H9 (cell line): ENCODE measurements around the gene NSUN2. TPM values are rescaled to one million over a fixed set of nuclear protein-coding genes. Genes with fewer than 3 reads are reported as not detected.

Source experiments
- DNase-seq: peaks from one replicate; pipeline ENCODE4 v3.0.0-alpha.2; 2017
- H2AFZ ChIP-seq: one replicate; pipeline ENCODE4 v1.6.1; 2013; ENCODE audit warnings: mild to moderate bottlenecking, low read length, control low read depth, moderate library complexity
- H2AK5ac ChIP-seq: 2 replicates; pipeline ENCODE4 v1.6.1; 2013; ENCODE audit warnings: low read length, control low read depth, mixed read lengths; ENCODE audit not compliant: insufficient read length
- H2BK120ac ChIP-seq: one replicate; pipeline ENCODE4 v1.6.1; 2013; ENCODE audit warnings: low read depth, mild to moderate bottlenecking, low read length, control low read depth, inconsistent platforms; ENCODE audit not compliant: poor library complexity, severe bottlenecking
- H2BK12ac ChIP-seq: 2 replicates; pipeline ENCODE4 v1.6.1; 2013; ENCODE audit warnings: low read length, control low read depth, mixed read lengths, low read depth; ENCODE audit not compliant: insufficient read length
- H2BK15ac ChIP-seq: 2 replicates; pipeline ENCODE4 v1.6.1; 2013; ENCODE audit warnings: low read depth, low read length, control low read depth
- H2BK20ac ChIP-seq: one replicate; pipeline ENCODE4 v1.6.1; 2013; ENCODE audit warnings: low read depth, mild to moderate bottlenecking, low read length, control low read depth, inconsistent platforms; ENCODE audit not compliant: poor library complexity, severe bottlenecking
- H2BK5ac ChIP-seq: 2 replicates; pipeline ENCODE4 v1.6.1; 2013; ENCODE audit warnings: low read length, control low read depth, mixed read lengths; ENCODE audit not compliant: insufficient read length
- H3K14ac ChIP-seq: 2 replicates; pipeline ENCODE4 v1.6.1; 2013; ENCODE audit warnings: low read length, control low read depth; ENCODE audit not compliant: insufficient read depth
- H3K18ac ChIP-seq: 2 replicates; pipeline ENCODE4 v1.6.1; 2013; ENCODE audit warnings: low read depth, mild to moderate bottlenecking, mixed read lengths, low read length, control low read depth; ENCODE audit not compliant: insufficient read length
- H3K23ac ChIP-seq: 2 replicates; pipeline ENCODE4 v1.6.1; 2013; ENCODE audit warnings: low read length, control low read depth, mixed read lengths, low read depth; ENCODE audit not compliant: insufficient read length
- H3K23me2 ChIP-seq: 2 replicates; pipeline ENCODE4 v1.6.1; 2013; ENCODE audit warnings: low read depth, mild to moderate bottlenecking, mixed read lengths, low read length, control low read depth; ENCODE audit not compliant: insufficient read length, poor library complexity, severe bottlenecking
- H3K27ac ChIP-seq: 2 replicates; pipeline ENCODE4 v1.5.1; 2013; ENCODE audit warnings: low read length, control low read depth, mixed read lengths, low read depth; ENCODE audit not compliant: insufficient read length
- H3K27me3 ChIP-seq: 2 replicates; pipeline ENCODE4 v1.6.1; 2013; ENCODE audit warnings: low read length, control low read depth, inconsistent platforms; ENCODE audit not compliant: insufficient read depth
- H3K4ac ChIP-seq: 2 replicates; pipeline ENCODE4 v1.6.1; 2013; ENCODE audit warnings: low read depth, mild to moderate bottlenecking, control low read depth, inconsistent platforms, low read length, moderate library complexity
- H3K4me1 ChIP-seq: 2 replicates; pipeline ENCODE4 v1.6.1; 2013; ENCODE audit warnings: low read length, control low read depth, inconsistent platforms; ENCODE audit not compliant: insufficient read depth
- H3K4me2 ChIP-seq: 2 replicates; pipeline ENCODE4 v1.6.1; 2013; ENCODE audit warnings: low read length, control low read depth, mixed read lengths; ENCODE audit not compliant: insufficient read length, insufficient read depth
- H3K56ac ChIP-seq: 2 replicates; pipeline ENCODE4 v1.6.1; 2013; ENCODE audit warnings: low read depth, mild to moderate bottlenecking, mixed read lengths, low read length, control low read depth; ENCODE audit not compliant: insufficient read length
- H3K79me1 ChIP-seq: 2 replicates; pipeline ENCODE4 v1.6.1; 2013; ENCODE audit warnings: low read depth, mild to moderate bottlenecking, moderate library complexity, low read length, control low read depth, inconsistent platforms; ENCODE audit not compliant: insufficient read depth, poor library complexity, severe bottlenecking
- H3K79me2 ChIP-seq: 2 replicates; pipeline ENCODE4 v1.6.1; 2013; ENCODE audit warnings: low read length, control low read depth, inconsistent platforms; ENCODE audit not compliant: insufficient read depth
- H3K9ac ChIP-seq: 2 replicates; pipeline ENCODE4 v1.6.1; 2013; ENCODE audit warnings: low read length, control low read depth, mixed read lengths; ENCODE audit not compliant: insufficient read length; ENCODE audit errors: extremely low read depth
- H3K9me3 ChIP-seq: one replicate; pipeline ENCODE4 v1.6.1; 2013; ENCODE audit warnings: low read depth, low read length, inconsistent platforms; ENCODE audit not compliant: control insufficient read depth
- H3T11ph ChIP-seq: one replicate; pipeline ENCODE4 v1.6.1; 2013; ENCODE audit warnings: mild to moderate bottlenecking, low read length, control low read depth, inconsistent platforms
- H4K20me1 ChIP-seq: one replicate; pipeline ENCODE4 v1.6.1; 2013; ENCODE audit not compliant: control insufficient read depth, insufficient read length, insufficient read depth
- H4K5ac ChIP-seq: 2 replicates; pipeline ENCODE4 v1.6.1; 2013; ENCODE audit warnings: low read depth, mild to moderate bottlenecking, mixed read lengths, low read length, control low read depth; ENCODE audit not compliant: insufficient read length
- H4K8ac ChIP-seq: replicated peaks from 2 replicates; pipeline ENCODE4 v1.6.1; 2013; ENCODE audit warnings: low read length, control low read depth, mixed read lengths, low read depth; ENCODE audit not compliant: insufficient read length
- H4K91ac ChIP-seq: 2 replicates; pipeline ENCODE4 v1.6.1; 2013; ENCODE audit warnings: low read depth, mild to moderate bottlenecking, moderate library complexity, mixed read lengths, low read length, control low read depth; ENCODE audit not compliant: insufficient read length
- H3K27ac Mint-ChIP-seq, 3 experiments: 2 replicates in 2 of 3; 3 replicates in 1 of 3; pipeline ENCODE4 v1.8.0; 2020 to 2021; ENCODE audit warnings: mixed read lengths in 3 of 3, mild to moderate bottlenecking in 1 of 3, moderate library complexity in 1 of 3
- H3K27me3 Mint-ChIP-seq: 2 replicates; pipeline ENCODE4 v1.8.0; 2021; ENCODE audit warnings: low read depth, mild to moderate bottlenecking, moderate library complexity, mixed read lengths
- H3K36me3 Mint-ChIP-seq, 3 experiments: 2 replicates in 2 of 3; 3 replicates in 1 of 3; pipeline ENCODE4 v1.8.0; 2020 to 2021; ENCODE audit warnings: low read depth in 3 of 3, mixed read lengths in 3 of 3; ENCODE audit not compliant: insufficient read depth in 1 of 3
- H3K4me1 Mint-ChIP-seq, 2 experiments: 2 replicates each; pipeline ENCODE4 v1.8.0; 2020; ENCODE audit warnings: mixed read lengths in 2 of 2
- H3K4me3 Mint-ChIP-seq, 2 experiments: 2 replicates in 1 of 2; 3 replicates in 1 of 2; pipeline ENCODE4 v1.8.0; 2020 to 2021; ENCODE audit warnings: mild to moderate bottlenecking in 2 of 2, mixed read lengths in 2 of 2, moderate library complexity in 1 of 2
- H3K9me3 Mint-ChIP-seq, 2 experiments: 2 replicates in 1 of 2; 3 replicates in 1 of 2; pipeline ENCODE4 v1.8.0; 2020; ENCODE audit warnings: mild to moderate bottlenecking in 2 of 2, mixed read lengths in 2 of 2, moderate library complexity in 1 of 2
- WGBS: extraction: QIAGEN DNeasy Blood & Tissue Kit; methylation state at CpG from one replicate; pipeline ENCODE4 v1.1.7; 2013; ENCODE audit warnings: missing lambda C conversion rate, low lambda C conversion rate, mixed read lengths; ENCODE audit not compliant: insufficient read length; ENCODE audit errors: extremely low coverage; 5-methylcytosine and 5-hydroxymethylcytosine counted together
- total RNA-seq: library from RNA; stranded (reverse); gene quantifications from 2 replicates; pipeline ENCODE4 v1.2.1, GENCODE V29; 2021
- TF ChIP-seq, protein P1 (sequence below): fragments of 200-600 bp; sonication (generic); conservative IDR thresholded peaks from 3 replicates; pipeline ENCODE4 v1.8.0; 2021; ENCODE audit warnings: antibody characterized with exemption, mild to moderate bottlenecking

Gene NSUN2
- total RNA-seq, 1 experiment from 2014 or later: 115 TPM

DNA sequence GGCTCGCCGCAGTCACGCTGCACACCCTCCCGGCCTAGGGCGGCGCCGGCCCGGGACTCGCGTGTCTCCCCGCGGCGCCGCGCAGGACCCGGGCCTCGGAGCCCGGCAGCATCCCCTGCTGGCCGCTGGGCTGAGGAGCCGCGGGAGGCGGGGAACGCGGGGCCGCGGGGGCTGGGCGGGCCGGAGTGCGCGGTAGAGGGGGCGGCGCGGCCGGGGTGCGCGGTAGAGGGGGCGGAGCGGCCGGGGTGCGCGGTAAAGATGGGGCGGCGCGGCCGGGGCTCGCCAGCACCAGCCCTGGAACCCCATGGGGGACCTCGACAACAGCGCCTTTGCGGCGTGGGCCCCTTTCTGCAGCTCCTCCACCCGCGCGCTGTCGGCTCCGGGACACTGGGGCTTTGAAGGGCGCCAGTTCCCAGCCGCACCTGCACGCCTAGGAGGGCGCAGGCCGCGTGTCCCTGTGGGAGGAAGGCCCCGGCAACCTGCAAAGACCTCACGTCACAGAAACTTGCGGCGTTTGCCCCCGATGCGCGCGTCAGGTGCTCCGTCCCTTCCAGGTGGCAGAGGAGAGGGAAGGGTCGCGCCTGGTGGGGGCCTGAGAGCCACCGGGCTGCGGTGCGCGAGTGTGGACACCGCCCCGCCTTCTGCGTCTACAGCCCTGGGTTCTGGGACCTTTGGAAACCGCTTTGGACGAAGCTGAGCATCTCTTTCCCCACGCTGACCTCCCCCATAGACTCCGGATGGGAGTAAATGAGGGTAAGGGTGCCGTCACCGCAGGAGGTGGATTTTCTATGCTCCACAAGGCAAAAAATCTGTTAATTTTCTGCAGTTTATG, 49.6 kb downstream of the NSUN2 start:
- Histone ChIP-seq H3K79me1 (no peaks in the 10 kb centered on the region), H3K79me2 (no peaks in the 10 kb centered on the region), H2AFZ (no peak overlapping the region), H3K4ac (no peak overlapping the region), H3K27ac (no peak overlapping the region), H3K23ac (no peak overlapping the region), H2BK12ac (no peak overlapping the region), H3T11ph (no peak overlapping the region), H4K5ac (no peak overlapping the region), H3K23me2 (peaks cover 5% of the 10 kb centered on the region), H3K9me3 (no peaks in the 10 kb centered on the region), H3K27me3 (peaks cover 5% of the 10 kb centered on the region; the same call in 1 of the 2 replicates), H3K18ac (no peak overlapping the region), H2AK5ac (no peak overlapping the region), H2BK120ac (no peak overlapping the region), H4K20me1 (no peaks in the 10 kb centered on the region), H3K4me1 (peaks cover 4% of the 10 kb centered on the region; the same call in 1 of the 2 replicates), H4K91ac (no peak overlapping the region), H3K4me2 (peak overlapping the region; percentile 25), H3K14ac (peak overlapping the region; percentile 26; the same call in 1 of the 2 replicates), H2BK5ac (no peak overlapping the region), H3K56ac (no peak overlapping the region), H4K8ac (no peak overlapping the region), H2BK20ac (no peak overlapping the region), H3K9ac (no peak overlapping the region), H2BK15ac (no peak overlapping the region)
- Mint-ChIP-seq H3K27me3 (peaks cover 82% of the 10 kb centered on the region), H3K4me1 (peaks cover 9 to 11% of the 10 kb centered on the region in 2 experiments), H3K27ac (no peak overlapping the region), H3K36me3 (no peaks in the 10 kb centered on the region), H3K4me3 (peak overlapping the region; percentile 49 to 73), H3K9me3 (peaks cover 0 to 3% of the 10 kb centered on the region in 2 experiments; a peak in 2 of 5 replicates)
- no CpG with 5 or more reads among the region's 85 CpGs for WGBS
- peak; percentile 51 for DNase-seq
- TF ChIP-seq, protein P1, sequence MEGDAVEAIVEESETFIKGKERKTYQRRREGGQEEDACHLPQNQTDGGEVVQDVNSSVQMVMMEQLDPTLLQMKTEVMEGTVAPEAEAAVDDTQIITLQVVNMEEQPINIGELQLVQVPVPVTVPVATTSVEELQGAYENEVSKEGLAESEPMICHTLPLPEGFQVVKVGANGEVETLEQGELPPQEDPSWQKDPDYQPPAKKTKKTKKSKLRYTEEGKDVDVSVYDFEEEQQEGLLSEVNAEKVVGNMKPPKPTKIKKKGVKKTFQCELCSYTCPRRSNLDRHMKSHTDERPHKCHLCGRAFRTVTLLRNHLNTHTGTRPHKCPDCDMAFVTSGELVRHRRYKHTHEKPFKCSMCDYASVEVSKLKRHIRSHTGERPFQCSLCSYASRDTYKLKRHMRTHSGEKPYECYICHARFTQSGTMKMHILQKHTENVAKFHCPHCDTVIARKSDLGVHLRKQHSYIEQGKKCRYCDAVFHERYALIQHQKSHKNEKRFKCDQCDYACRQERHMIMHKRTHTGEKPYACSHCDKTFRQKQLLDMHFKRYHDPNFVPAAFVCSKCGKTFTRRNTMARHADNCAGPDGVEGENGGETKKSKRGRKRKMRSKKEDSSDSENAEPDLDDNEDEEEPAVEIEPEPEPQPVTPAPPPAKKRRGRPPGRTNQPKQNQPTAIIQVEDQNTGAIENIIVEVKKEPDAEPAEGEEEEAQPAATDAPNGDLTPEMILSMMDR: peak; percentile 52; the same call in 2 of the 3 replicates
